MM.1S (cell line): ENCODE results near the gene CSNK2A3.

Source experiments
- DNase-seq: peaks from one replicate; pipeline ENCODE4 v3.0.0-alpha.2; 2015
- H2AFZ ChIP-seq: fragments of 300-600 bp; sonication (generic); 2 replicates; pipeline ENCODE4 v1.6.0; 2016; ENCODE audit warnings: antibody characterized with exemption, low read length
- H3F3A ChIP-seq: fragments of 300-600 bp; sonication (generic); 2 replicates; pipeline ENCODE4 v1.6.1; 2016; ENCODE audit warnings: mild to moderate bottlenecking, antibody characterized with exemption, low read length, moderate library complexity, mixed read lengths; ENCODE audit not compliant: insufficient read depth
- H3K27ac ChIP-seq: fragments of 300-600 bp; sonication (generic); 2 replicates; pipeline ENCODE4 v1.5.1; 2016; ENCODE audit warnings: mild to moderate bottlenecking, low read length
- H3K27me3 ChIP-seq: fragments of 300-600 bp; sonication (generic); replicated peaks from 2 replicates; pipeline ENCODE4 v1.6.0; 2016; ENCODE audit warnings: low read length; ENCODE audit not compliant: insufficient read depth
- H3K36me3 ChIP-seq: fragments of 300-600 bp; sonication (generic); replicated peaks from 2 replicates; pipeline ENCODE4 v1.6.1; 2016; ENCODE audit warnings: mild to moderate bottlenecking, low read length, mixed read lengths; ENCODE audit not compliant: insufficient read depth
- H3K4me1 ChIP-seq: fragments of 300-600 bp; sonication (generic); 2 replicates; pipeline ENCODE4 v1.6.1; 2016; ENCODE audit warnings: low read length, mixed read lengths
- H3K4me2 ChIP-seq: fragments of 300-600 bp; sonication (generic); 2 replicates; pipeline ENCODE4 v1.6.0; 2016; ENCODE audit warnings: low read depth, low read length
- H3K4me3 ChIP-seq: fragments of 300-600 bp; sonication (generic); 2 replicates; pipeline ENCODE4 v1.5.1; 2016; ENCODE audit warnings: low read length, mixed read lengths
- H3K79me2 ChIP-seq: fragments of 300-600 bp; sonication (generic); 2 replicates; pipeline ENCODE4 v1.6.1; 2016; ENCODE audit warnings: mixed run types, low read length, mixed read lengths
- H3K9ac ChIP-seq: fragments of 300-600 bp; sonication (generic); 2 replicates; pipeline ENCODE4 v1.6.1; 2016; ENCODE audit warnings: low read length, mixed read lengths
- H3K9me2 ChIP-seq: fragments of 300-600 bp; sonication (generic); replicated peaks from 2 replicates; pipeline ENCODE4 v1.6.1; 2016; ENCODE audit warnings: mild to moderate bottlenecking, low read length, mixed read lengths; ENCODE audit not compliant: insufficient read depth
- H3K9me3 ChIP-seq: fragments of 300-600 bp; sonication (generic); replicated peaks from 2 replicates; pipeline ENCODE4 v1.6.1; 2016; ENCODE audit warnings: mild to moderate bottlenecking, low read length, mixed read lengths; ENCODE audit not compliant: insufficient read depth
- H4K20me1 ChIP-seq: fragments of 300-600 bp; sonication (generic); 2 replicates; pipeline ENCODE4 v1.6.1; 2016; ENCODE audit warnings: mild to moderate bottlenecking, low read length, moderate library complexity, mixed read lengths; ENCODE audit not compliant: insufficient read depth
- EZH2 ChIP-seq: fragments of 300-600 bp; sonication (generic); optimal IDR thresholded peaks from 2 replicates; pipeline ENCODE3; 2017; ENCODE audit warnings: low read depth, mild to moderate bottlenecking, antibody characterized with exemption, low read length, mixed read lengths
- EZH2phosphoT487 ChIP-seq: fragments of 300-600 bp; sonication (generic); IDR thresholded peaks from 2 replicates; pipeline ENCODE4 v1.6.1; 2018; ENCODE audit warnings: antibody characterized with exemption, low read length
- TF ChIP-seq, protein P1 (sequence below): fragments of 300-600 bp; sonication (generic); IDR thresholded peaks from 2 replicates; pipeline ENCODE4 v1.5.1; 2016; ENCODE audit warnings: antibody characterized with exemption, low read length, mixed read lengths

The CSNK2A3 gene

DNA sequence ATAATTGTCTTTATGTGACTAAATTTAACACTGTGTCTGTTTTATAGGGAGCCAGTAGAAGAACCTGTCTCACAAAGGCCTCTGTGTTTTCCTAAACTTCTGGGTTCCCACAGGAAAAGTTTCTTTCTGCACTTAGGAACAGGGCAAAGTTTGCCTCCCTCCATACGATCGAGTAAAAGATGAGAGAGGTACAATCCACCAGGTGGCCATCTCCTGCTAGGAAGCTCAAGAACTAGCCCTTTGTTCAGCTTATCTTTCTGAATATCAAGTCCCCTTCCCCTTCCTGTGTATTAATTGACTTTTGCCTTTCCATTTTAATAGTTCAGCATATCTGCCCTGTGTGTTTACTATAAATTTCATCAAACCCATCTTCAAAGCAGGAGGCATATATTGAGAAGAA, 18.0 kb downstream of the CSNK2A3 start:
- Histone ChIP-seq H3F3A (no peaks in the 10 kb centered on the region), H2AFZ (no peak overlapping the region), H3K79me2 (no peaks in the 10 kb centered on the region), H3K27ac (no peak overlapping the region), H3K4me3 (no peak overlapping the region), H3K27me3 (no peaks in the 10 kb centered on the region), H3K9me3 (no peaks in the 10 kb centered on the region), H3K36me3 (no peaks in the 10 kb centered on the region), H4K20me1 (no peaks in the 10 kb centered on the region), H3K9ac (no peak overlapping the region), H3K9me2 (no peaks in the 10 kb centered on the region), H3K4me1 (no peaks in the 10 kb centered on the region), H3K4me2 (no peak overlapping the region)
- DNase-seq: no peak
- TF ChIP-seq, protein P1, sequence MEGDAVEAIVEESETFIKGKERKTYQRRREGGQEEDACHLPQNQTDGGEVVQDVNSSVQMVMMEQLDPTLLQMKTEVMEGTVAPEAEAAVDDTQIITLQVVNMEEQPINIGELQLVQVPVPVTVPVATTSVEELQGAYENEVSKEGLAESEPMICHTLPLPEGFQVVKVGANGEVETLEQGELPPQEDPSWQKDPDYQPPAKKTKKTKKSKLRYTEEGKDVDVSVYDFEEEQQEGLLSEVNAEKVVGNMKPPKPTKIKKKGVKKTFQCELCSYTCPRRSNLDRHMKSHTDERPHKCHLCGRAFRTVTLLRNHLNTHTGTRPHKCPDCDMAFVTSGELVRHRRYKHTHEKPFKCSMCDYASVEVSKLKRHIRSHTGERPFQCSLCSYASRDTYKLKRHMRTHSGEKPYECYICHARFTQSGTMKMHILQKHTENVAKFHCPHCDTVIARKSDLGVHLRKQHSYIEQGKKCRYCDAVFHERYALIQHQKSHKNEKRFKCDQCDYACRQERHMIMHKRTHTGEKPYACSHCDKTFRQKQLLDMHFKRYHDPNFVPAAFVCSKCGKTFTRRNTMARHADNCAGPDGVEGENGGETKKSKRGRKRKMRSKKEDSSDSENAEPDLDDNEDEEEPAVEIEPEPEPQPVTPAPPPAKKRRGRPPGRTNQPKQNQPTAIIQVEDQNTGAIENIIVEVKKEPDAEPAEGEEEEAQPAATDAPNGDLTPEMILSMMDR: no peak
- no peak for TF ChIP-seq EZH2phosphoT487
- TF ChIP-seq EZH2: no peak

GRCh38 chr11:11334607-11335006, 18.4 kb downstream of the CSNK2A3 start:
- H3K4me2 ChIP-seq: no peak overlapping the region
- no peak overlapping the region for H3K9ac ChIP-seq
- H3K36me3 ChIP-seq: no peaks in the 10 kb centered on the region
- no peaks in the 10 kb centered on the region for H3K27me3 ChIP-seq
- no peaks in the 10 kb centered on the region for H3K4me1 ChIP-seq
- H3K9me3 ChIP-seq: no peaks in the 10 kb centered on the region
- DNase-seq: no peak
- H3K9me2 ChIP-seq: no peaks in the 10 kb centered on the region
- no peak for TF ChIP-seq EZH2
- TF ChIP-seq EZH2phosphoT487: no peak
- TF ChIP-seq, protein P1: no peak
- H3K27ac ChIP-seq: no peak overlapping the region
- H3K79me2 ChIP-seq: no peaks in the 10 kb centered on the region
- H3F3A ChIP-seq: no peaks in the 10 kb centered on the region
- H2AFZ ChIP-seq: no peak overlapping the region
- H3K4me3 ChIP-seq: no peak overlapping the region
- no peaks in the 10 kb centered on the region for H4K20me1 ChIP-seq

DNA sequence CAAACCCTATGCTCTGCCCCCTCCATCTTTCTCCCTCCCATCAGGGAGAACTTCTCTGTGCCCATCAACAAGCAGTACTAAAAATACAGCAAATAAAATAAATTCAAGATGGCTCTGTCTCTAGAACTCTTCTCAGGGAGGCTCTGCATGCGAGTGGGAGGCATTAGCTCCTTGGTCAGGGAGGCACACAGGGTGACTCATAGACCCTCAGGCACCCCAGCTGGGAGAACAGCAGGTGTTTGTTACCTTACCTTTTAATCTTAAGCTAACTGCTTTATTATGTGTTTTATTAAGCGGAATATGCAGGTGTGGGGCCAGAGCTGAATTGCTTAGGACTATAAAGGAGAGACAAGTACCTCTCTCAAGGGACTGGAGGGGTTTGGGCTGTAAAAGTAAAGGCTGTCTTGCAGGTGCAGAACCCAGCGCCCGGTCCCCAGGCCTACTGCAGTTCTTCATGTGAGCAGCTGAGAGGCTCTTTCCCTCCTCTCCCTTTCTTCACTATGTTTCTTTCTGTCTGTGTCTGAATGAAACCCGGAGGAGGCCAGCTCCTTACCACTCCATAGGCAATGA, 20.8 kb downstream of the CSNK2A3 start:
- H2AFZ ChIP-seq: no peak overlapping the region
- TF ChIP-seq, protein P1: no peak
- no peak for TF ChIP-seq EZH2phosphoT487
- no peak for TF ChIP-seq EZH2
- no peak for DNase-seq
- no peaks in the 10 kb centered on the region for H3K79me2 ChIP-seq
- H3K4me1 ChIP-seq: no peaks in the 10 kb centered on the region
- no peaks in the 10 kb centered on the region for H4K20me1 ChIP-seq
- no peaks in the 10 kb centered on the region for H3K36me3 ChIP-seq
- H3K9ac ChIP-seq: no peak overlapping the region
- H3K27me3 ChIP-seq: no peaks in the 10 kb centered on the region
- H3K4me3 ChIP-seq: no peak overlapping the region
- no peaks in the 10 kb centered on the region for H3K9me3 ChIP-seq
- no peak overlapping the region for H3K27ac ChIP-seq
- H3K4me2 ChIP-seq: no peak overlapping the region
- no peaks in the 10 kb centered on the region for H3K9me2 ChIP-seq
- H3F3A ChIP-seq: no peaks in the 10 kb centered on the region
